Mesodermal cell (in vitro differentiated cells): Measurements from ENCODE around the gene TMEM139. TPM values are rescaled to one million over a fixed set of nuclear protein-coding genes. Genes with fewer than 3 reads are reported as not detected.

Experiments
- H3K27ac ChIP-seq: 2 replicates; pipeline ENCODE4 v1.7.0; 2013; ENCODE audit warnings: mild to moderate bottlenecking, low read depth, low read length, moderate library complexity; ENCODE audit not compliant: severe bottlenecking
- H3K36me3 ChIP-seq: 2 replicates; pipeline ENCODE4 v1.7.1; 2013; ENCODE audit warnings: mild to moderate bottlenecking, low read length, moderate library complexity; ENCODE audit not compliant: control insufficient read depth, insufficient read depth
- H3K4me1 ChIP-seq: one replicate; pipeline ENCODE4 v1.7.1; 2013; ENCODE audit warnings: mild to moderate bottlenecking, low read length; ENCODE audit not compliant: insufficient read depth, control insufficient read depth, poor library complexity, severe bottlenecking
- H3K4me3 ChIP-seq: 2 replicates; pipeline ENCODE4 v1.7.0; 2013; ENCODE audit warnings: low read length, control low read depth, mild to moderate bottlenecking; ENCODE audit not compliant: insufficient read depth, poor library complexity, severe bottlenecking; ENCODE audit errors: extremely low read depth
- H3K9me3 ChIP-seq: 2 replicates; pipeline ENCODE4 v1.7.1; 2013; ENCODE audit warnings: mild to moderate bottlenecking, low read length, moderate library complexity; ENCODE audit not compliant: control insufficient read depth
- WGBS, 2 experiments: methylation state at CpG; one replicate each; pipeline ENCODE4 v1.1.5; 2013; ENCODE audit warnings: missing lambda C conversion rate in 2 of 2; ENCODE audit not compliant: insufficient coverage in 2 of 2; 5-methylcytosine and 5-hydroxymethylcytosine counted together
- polyA plus RNA-seq, 2 experiments: library from polyadenylated mRNA; stranded (reverse); fragments of 50-300 nt; gene quantifications; one replicate each; pipeline ENCODE4 v1.2.3, GENCODE V29; 2013

Gene TMEM139
- not detected for polyA plus RNA-seq (2013, experiment 1 of 2)
- polyA plus RNA-seq (2013, experiment 2 of 2), result not detected

GRCh38 chr7:143284591-143285469 lies at the start of gene TMEM139:
Gene TMEM139, plus strand, starts transcription at chr7:143284958. Its CDS starts 1,000 bp downstream, at chr7:143285958.
- Histone ChIP-seq H3K36me3 (peaks cover under 1% of the 10 kb centered on the region), H3K4me1 (peaks cover 13% of the 10 kb centered on the region), H3K9me3 (peaks cover 12% of the 10 kb centered on the region), H3K27ac (no peak within 1 kb of the TSS), H3K4me3 (no peak within 1 kb of the TSS)
- 75 to 82% methylated on average over 9 to 10 of the region's 19 CpGs for WGBS, 2 experiments

DNA sequence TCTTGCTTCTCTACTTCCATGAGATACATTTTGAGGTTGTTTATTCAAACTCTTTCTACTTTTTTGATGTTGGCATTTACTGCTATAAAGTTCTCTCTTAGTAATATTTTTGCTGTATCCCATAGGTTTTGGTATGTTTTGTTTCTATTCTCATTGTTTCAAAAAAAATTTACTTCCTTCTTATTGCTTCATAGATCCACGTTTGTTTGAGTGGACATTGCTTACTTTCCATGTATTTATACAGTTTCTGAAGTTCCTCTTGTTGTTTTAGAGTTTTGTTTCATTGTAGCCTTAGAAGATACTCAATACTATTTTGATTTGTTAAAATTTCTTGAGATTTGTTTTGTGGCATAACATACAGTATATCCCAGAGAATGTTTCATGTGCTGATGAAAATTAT lies 49.2 kb upstream of the TMEM139 start:
- WGBS, 2 experiments, result no CpG with 5 or more reads among the region's 1 CpG
- H3K4me3 ChIP-seq, result no peak overlapping the region
- no peaks in the 10 kb centered on the region for H3K4me1 ChIP-seq
- H3K36me3 ChIP-seq, result no peaks in the 10 kb centered on the region
- no peak overlapping the region for H3K27ac ChIP-seq
- no peaks in the 10 kb centered on the region for H3K9me3 ChIP-seq

DNA sequence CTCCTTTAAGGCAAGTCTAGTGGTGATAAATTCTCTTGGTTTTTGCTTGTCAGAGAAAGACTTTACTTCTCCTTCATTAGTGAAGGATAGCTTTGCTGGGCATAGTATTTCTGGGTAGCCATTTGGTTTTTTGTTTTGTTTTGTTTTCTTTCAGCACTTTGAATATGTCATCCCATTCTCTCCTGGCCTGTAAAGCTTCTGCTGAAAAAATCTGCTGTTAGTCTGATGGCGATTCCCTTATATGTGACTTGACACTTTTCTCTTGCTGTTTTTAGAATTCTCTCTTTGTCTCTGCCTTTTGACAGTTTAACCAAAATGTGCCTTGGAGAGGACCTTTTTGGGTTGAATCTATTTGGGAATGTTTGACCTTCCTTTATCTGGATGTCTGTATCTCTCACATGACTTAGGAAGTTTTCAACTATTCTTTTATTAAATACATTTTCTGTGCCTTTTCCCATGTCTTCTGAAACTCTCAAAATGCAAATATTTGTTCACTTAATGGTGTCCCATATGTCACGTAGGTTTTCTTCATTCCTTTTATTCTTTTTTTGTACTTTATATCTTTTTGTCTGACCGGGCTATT lies 48.3 kb upstream of the TMEM139 start:
- Histone ChIP-seq H3K4me3 (no peak overlapping the region), H3K27ac (no peak overlapping the region), H3K9me3 (no peaks in the 10 kb centered on the region), H3K4me1 (peaks cover 5% of the 10 kb centered on the region), H3K36me3 (no peaks in the 10 kb centered on the region)
- 100% methylated on average over 1 of the region's 3 CpGs; no CpG with 5 or more reads in 1 of the 2 experiments for WGBS, 2 experiments

GRCh38 chr7:143237366-143237765 lies 47.4 kb upstream of the TMEM139 start:
- H3K4me1 ChIP-seq, result peaks cover 5% of the 10 kb centered on the region
- H3K9me3 ChIP-seq, result no peaks in the 10 kb centered on the region
- no peak overlapping the region for H3K4me3 ChIP-seq
- H3K36me3 ChIP-seq, result no peaks in the 10 kb centered on the region
- no peak overlapping the region for H3K27ac ChIP-seq

DNA sequence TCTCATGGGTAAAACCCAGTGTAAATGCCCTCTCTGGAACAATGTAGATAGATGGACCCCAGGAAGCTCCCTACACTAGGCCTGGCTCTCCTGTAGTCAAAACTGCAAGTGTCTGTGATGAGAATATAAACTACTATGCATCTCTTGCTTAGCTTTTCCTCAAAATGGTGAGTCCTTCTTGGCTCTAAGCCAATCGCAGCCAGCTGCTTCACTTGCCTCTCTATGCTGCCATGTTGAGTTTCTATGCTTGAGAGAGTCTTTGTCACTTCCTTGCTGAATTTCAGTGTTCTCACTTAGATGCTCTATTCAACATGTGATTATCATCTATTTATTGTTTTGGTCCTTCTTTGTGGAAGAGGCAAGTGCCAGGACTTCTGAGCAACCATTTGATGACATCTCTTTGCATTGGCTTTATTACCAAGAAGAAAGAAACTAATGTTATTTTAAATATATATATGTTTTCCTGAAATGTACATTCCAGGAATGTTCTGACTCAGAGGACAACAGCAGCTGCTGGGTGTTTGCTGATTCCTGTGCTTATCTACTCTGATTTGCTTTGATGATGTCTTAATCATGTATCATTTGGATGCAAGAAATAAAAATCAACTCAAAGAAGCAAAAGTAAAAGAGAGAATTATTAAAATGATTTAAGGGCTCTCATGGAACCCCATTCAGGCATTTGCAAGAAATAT lies 46.3 kb upstream of the TMEM139 start:
- Histone ChIP-seq H3K4me3 (no peak overlapping the region), H3K4me1 (peaks cover 5% of the 10 kb centered on the region), H3K36me3 (no peaks in the 10 kb centered on the region), H3K9me3 (no peaks in the 10 kb centered on the region), H3K27ac (no peak overlapping the region)
- WGBS, 2 experiments, result no CpG with 5 or more reads among the region's 1 CpG

- Histone ChIP-seq H3K4me3 (no peak overlapping the region), H3K4me1 (peaks cover 5% of the 10 kb centered on the region), H3K9me3 (no peaks in the 10 kb centered on the region), H3K36me3 (no peaks in the 10 kb centered on the region), H3K27ac (no peak overlapping the region)
Observed at GRCh38 chr7:143239813-143240212, 44.9 kb upstream of the TMEM139 start.

- H3K27ac ChIP-seq, result no peak overlapping the region
- no peaks in the 10 kb centered on the region for H3K9me3 ChIP-seq
- H3K36me3 ChIP-seq, result no peaks in the 10 kb centered on the region
- H3K4me3 ChIP-seq, result no peak overlapping the region
- peaks cover 5% of the 10 kb centered on the region for H3K4me1 ChIP-seq
- WGBS, 2 experiments, result 4 to 10% methylated on average over 4 to 5 of the region's 9 CpGs
Observed at GRCh38 chr7:143240291-143241168, 44.2 kb upstream of the TMEM139 start.

DNA sequence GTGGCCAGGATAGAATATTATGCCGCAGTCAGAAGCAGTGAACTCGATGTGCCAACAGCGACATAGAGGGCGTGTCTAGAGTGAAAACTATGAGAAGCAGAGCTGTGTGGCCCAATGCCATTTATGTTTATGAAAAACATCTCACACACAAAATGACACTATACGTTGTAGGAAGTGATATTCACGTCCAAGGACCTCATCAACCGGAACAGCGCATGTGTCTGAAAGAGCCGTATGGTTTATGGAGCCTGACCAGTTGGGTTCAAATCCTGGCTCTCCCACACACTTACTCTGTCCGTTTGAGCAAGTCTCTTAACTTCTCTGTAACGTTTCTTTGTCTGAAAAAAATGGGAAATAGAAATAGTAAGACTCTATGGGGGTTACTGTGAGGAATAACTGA lies 42.5 kb upstream of the TMEM139 start:
- no peak overlapping the region for H3K27ac ChIP-seq
- H3K9me3 ChIP-seq, result no peaks in the 10 kb centered on the region
- WGBS, 2 experiments, result 87 to 96% methylated on average over 7 to 9 of the region's 11 CpGs
- peaks cover 5% of the 10 kb centered on the region for H3K4me1 ChIP-seq
- H3K4me3 ChIP-seq, result no peak overlapping the region
- no peaks in the 10 kb centered on the region for H3K36me3 ChIP-seq

DNA sequence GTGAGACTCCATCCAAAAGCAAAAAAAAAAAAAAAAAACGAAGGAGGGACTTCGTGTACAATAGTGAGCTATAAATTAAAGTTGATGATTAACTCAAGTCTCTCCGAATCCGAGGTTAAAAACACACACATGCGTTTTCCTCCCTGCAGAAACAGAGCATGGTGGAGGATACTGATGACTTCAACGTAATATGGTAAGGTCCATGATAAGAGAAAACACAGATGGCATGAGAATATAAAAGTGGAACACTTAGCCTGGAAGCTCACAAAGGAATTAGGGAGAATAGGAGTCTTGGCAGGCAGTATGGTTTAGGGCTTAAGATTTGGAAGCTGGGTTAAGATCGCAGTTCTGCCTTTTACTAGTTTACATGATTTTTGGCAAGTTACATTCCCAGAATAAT lies 41.6 kb upstream of the TMEM139 start:
- 91 to 100% methylated on average over 4 of the region's 7 CpGs for WGBS, 2 experiments
- no peak overlapping the region for H3K27ac ChIP-seq
- H3K36me3 ChIP-seq, result no peaks in the 10 kb centered on the region
- no peak overlapping the region for H3K4me3 ChIP-seq
- H3K4me1 ChIP-seq, result peaks cover 5% of the 10 kb centered on the region
- H3K9me3 ChIP-seq, result no peaks in the 10 kb centered on the region

GRCh38 chr7:143243614-143244013 lies 41.1 kb upstream of the TMEM139 start:
- H3K4me3 ChIP-seq, result no peak overlapping the region
- H3K36me3 ChIP-seq, result no peaks in the 10 kb centered on the region
- no peak overlapping the region for H3K27ac ChIP-seq
- WGBS, 2 experiments, result 100% methylated on average over 1 of the region's 3 CpGs; no CpG with 5 or more reads in 1 of the 2 experiments
- no peaks in the 10 kb centered on the region for H3K9me3 ChIP-seq
- peaks cover 5% of the 10 kb centered on the region for H3K4me1 ChIP-seq
